ENCODE measurements around the gene THAP7. TPM values are rescaled to one million over a fixed set of nuclear protein-coding genes. Genes with fewer than 3 reads are reported as not detected.
A peak's percentile ranks its signal among the peaks of the same experiment; 100 is the strongest.

The THAP7 gene, protein sequence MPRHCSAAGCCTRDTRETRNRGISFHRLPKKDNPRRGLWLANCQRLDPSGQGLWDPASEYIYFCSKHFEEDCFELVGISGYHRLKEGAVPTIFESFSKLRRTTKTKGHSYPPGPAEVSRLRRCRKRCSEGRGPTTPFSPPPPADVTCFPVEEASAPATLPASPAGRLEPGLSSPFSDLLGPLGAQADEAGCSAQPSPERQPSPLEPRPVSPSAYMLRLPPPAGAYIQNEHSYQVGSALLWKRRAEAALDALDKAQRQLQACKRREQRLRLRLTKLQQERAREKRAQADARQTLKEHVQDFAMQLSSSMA
- total RNA-seq = 13.5 and 14.9 TPM in 2 replicates
- polyA plus RNA-seq = 24.4 and 33.0 TPM in 2 replicates
- 12.7 and 18.7 TPM in 2 replicates for polyA plus RNA-seq (2011; cell fraction: cytosol; rRNA removed)
- 25.1 and 27.2 TPM in 2 replicates for polyA plus RNA-seq (2011; cell fraction: nucleus; rRNA removed)
- polyA plus RNA-seq (2012) = 8.0 and 11.0 TPM in 2 replicates
- 12.4 and 13.0 TPM in 2 replicates for polyA minus RNA-seq
- polyA minus RNA-seq (2011; cell fraction: cytosol; rRNA and poly(A)+ RNA removed) = 18.0 TPM
- 14.9 and 21.5 TPM in 2 replicates for polyA minus RNA-seq (2011; cell fraction: nucleus; rRNA and poly(A)+ RNA removed)
- Bru-seq, nascent RNA = percentile 59 among the genes with signal in this experiment
- BruChase-seq, experiment 1, labeled RNA remaining after a 6-hour chase = percentile 41 among the genes with signal in this experiment
- percentile 52 among the genes with signal in this experiment for BruChase-seq, experiment 2, labeled RNA remaining after a 2-hour chase
- long read RNA-seq, transcript THAP7-204 (2 exons, 1,809 nt) = minor isoform, 9 of 56 reads
- long read RNA-seq, transcript THAP7-202 (5 exons, 1,144 nt) = major isoform, 22 of 56 reads
- long read RNA-seq, transcript THAP7-208 (3 exons, 1,957 nt) = minor isoform, 9 of 56 reads
- long read RNA-seq, transcript THAP7-201 (4 exons, 1,213 nt) = minor isoform, 10 of 56 reads
- long read RNA-seq, partial matches to known transcripts = 0 of 56 reads
- long read RNA-seq, other reads (novel, unspliced or antisense) = 5 of 56 reads

DNA sequence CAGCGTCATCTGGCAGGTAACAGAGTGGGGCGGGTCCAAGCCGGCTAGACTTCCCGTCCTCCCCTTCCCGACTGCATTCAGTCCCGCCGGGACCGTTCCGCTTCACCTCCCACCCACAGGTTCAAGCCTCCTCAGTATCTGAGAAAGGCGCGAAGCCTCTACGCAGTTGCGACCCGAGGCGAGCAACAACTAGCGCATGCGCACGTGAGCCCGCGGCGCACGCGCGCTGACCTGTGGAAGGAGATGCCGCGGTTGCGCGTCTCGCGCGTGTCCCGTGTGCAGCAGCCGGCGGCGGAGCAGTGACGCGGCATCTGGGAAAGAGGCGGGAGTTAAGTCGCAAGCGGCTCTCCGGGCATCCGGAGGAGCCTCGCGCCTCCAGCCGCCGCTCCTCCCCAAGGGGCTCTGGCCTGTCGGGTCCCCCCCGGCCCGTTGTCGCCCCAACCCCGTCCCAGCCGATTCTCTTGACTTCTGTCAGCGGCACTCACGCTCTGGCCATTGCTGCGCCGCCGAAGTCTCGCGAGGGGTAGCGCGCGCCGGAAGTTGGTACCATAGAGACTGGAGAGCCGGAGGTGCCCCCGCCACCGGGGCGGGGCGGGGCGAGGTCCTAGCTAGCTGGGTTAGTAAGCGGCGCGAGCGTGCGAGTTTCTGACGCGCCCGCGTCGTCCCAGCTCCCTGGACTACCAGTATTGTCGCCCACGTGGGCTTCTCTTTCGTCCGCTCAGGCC lies at the start of gene THAP7:
Gene THAP7 (minus strand): TSS at position 518 of the 725 bp plus-strand sequence. CDS start 207 bp downstream, at position 311.
- H3K4me3 ChIP-seq (replicated peaks in 1 of 3; ENCODE audit: insufficient read depth in 1 of 3, low read depth in 1 of 3, low read length in 3 of 3) = peak within 1 kb of the TSS; percentile 77 to 86 (median 86)
- TF ChIP-seq JUN (IDR thresholded peaks at IDR 0.05; ENCODE audit: borderline replicate concordance, insufficient read depth, insufficient read length, low read depth) (no peak), GATA2 (IDR thresholded peaks at IDR 0.05; ENCODE audit: insufficient read depth, insufficient read length, low read depth, low read length) (no peak), POLR2A (IDR thresholded peaks at IDR 0.05; ENCODE audit: low read depth, low read length) (peak; percentile 85), POLR2AphosphoS5 (IDR thresholded peaks at IDR 0.05; ENCODE audit: insufficient read depth, low read depth, low read length) (peak; percentile 96), EZH2 (IDR thresholded peaks at IDR 0.05; ENCODE audit: borderline replicate concordance, low read depth, low read length, severe bottlenecking) (no peak), MYC (IDR thresholded peaks at IDR 0.05; ENCODE audit: low read depth, low read length) (peak; percentile 37)
- TF ChIP-seq, protein P1, sequence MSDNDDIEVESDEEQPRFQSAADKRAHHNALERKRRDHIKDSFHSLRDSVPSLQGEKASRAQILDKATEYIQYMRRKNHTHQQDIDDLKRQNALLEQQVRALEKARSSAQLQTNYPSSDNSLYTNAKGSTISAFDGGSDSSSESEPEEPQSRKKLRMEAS (IDR thresholded peaks at IDR 0.05; ENCODE audit: insufficient read depth, insufficient read length) = peak; percentile 90
- dilution Hi-C loops (cut with MboI; ENCODE audit: extremely low pct_ligation_motif_present, low sequenced_read_pairs) (no loop called here), intact Hi-C loops (cut with micrococcal nuclease) (loop anchor here (1.0 to 5.0 kb wide), 5 partner anchors 13 to 114 kb away; partner anchors contain the start of genes CRKL, LRRC74B and LZTR1)
- H3K9ac ChIP-seq (replicated peaks; ENCODE audit: extremely low read depth, insufficient read depth, low read length) = peak within 1 kb of the TSS; percentile 88
- H3K36me3 ChIP-seq (ENCODE audit: control insufficient read depth in 2 of 2, extremely low read depth in 1 of 2, insufficient read depth in 2 of 2, low read length in 2 of 2) = peaks cover 5 to 7% of the 10 kb centered on the region in 2 experiments
- ChIA-PET POLR2A (interaction anchor here (2.3 kb wide), 1 partner anchor 20 kb away, joined by 10 read pairs; the partner anchor contains the start of gene LZTR1), CTCF (interaction anchor here (1.3 to 2.8 kb wide), 3 partner anchors 12 to 117 kb away, joined by 6 to 19 read pairs (median 9); partner anchors contain the start of gene LZTR1)
- peaks cover 20% of the 10 kb centered on the region for H3K79me2 ChIP-seq (ENCODE audit: control insufficient read depth, insufficient read depth, low read length)
- H2AFZ ChIP-seq (ENCODE audit: low read depth, low read length) = peak within 1 kb of the TSS; percentile 79
- H3K4me1 ChIP-seq (ENCODE audit: control insufficient read depth, extremely low read depth, insufficient read depth, low read length) = peaks cover 22% of the 10 kb centered on the region
- no peaks in the 10 kb centered on the region for H3K27me3 ChIP-seq (ENCODE audit: control insufficient read depth in 2 of 2, insufficient read depth in 2 of 2, low read length in 2 of 2)
- H4K20me1 ChIP-seq (replicated peaks; ENCODE audit: control insufficient read depth, extremely low read depth, insufficient read depth, low read length) = no peaks in the 10 kb centered on the region
- TSS peak; percentile 41 for BruUV-seq (replicated peaks)
- no peaks in the 10 kb centered on the region for H3K9me1 ChIP-seq (replicated peaks; ENCODE audit: control insufficient read depth, extremely low read depth, insufficient read depth, low read length)
- peak; percentile 95 for DNase-seq (ENCODE audit: low read depth, low spot score)
- peak within 1 kb of the TSS; percentile 88 for H3K27ac ChIP-seq (ENCODE audit: insufficient read depth, low read depth, low read length)
- FAIRE-seq = peak; percentile 94
- H3K9me3 ChIP-seq (replicated peaks; ENCODE audit: control insufficient read depth, insufficient read depth, low read length) = no peaks in the 10 kb centered on the region
- peak within 1 kb of the TSS; percentile 81 for H3K4me2 ChIP-seq (ENCODE audit: insufficient read depth, low read length)

Measured in endothelial cell of umbilical vein (primary cell).